K562 (cell line): ENCODE results near the gene FADS1. TPM values are rescaled to one million over a fixed set of nuclear protein-coding genes. Genes with fewer than 3 reads are reported as not detected.

ENCODE experiments used
- BRF1 ChIP-seq: IDR thresholded peaks from 3 replicates; pipeline ENCODE4 v1.6.1; 2011; ENCODE audit warnings: borderline replicate concordance, mild to moderate bottlenecking; ENCODE audit not compliant: insufficient read length; ENCODE audit errors: extremely low read depth
- CEBPB ChIP-seq: fragments of 450-650 bp; IDR thresholded peaks from 2 replicates; pipeline ENCODE4 v1.6.1; 2016; ENCODE audit warnings: missing genetic modification characterization, missing compliant biosample characterization
- DMBX1 ChIP-seq: fragments of 250-450 bp; sonication (Bioruptor Pico); IDR thresholded peaks from 2 replicates; pipeline ENCODE4 v1.8.0; 2022; ENCODE audit warnings: inconsistent platforms, mild to moderate bottlenecking, moderate library complexity, borderline replicate concordance
- FOXJ3 ChIP-seq: sonication (generic); formaldehyde crosslinking; IDR thresholded peaks from 2 replicates; pipeline ENCODE4 v1.4.0; 2020; ENCODE audit warnings: mild to moderate bottlenecking, missing genetic modification reagents
- GABPB1 ChIP-seq: sonication (generic); formaldehyde crosslinking; IDR thresholded peaks from 2 replicates; pipeline ENCODE4 v1.8.0; 2022; ENCODE audit warnings: mild to moderate bottlenecking, missing genetic modification reagents
- HMGN3 ChIP-seq: IDR thresholded peaks from 2 replicates; pipeline ENCODE4 v1.6.1; 2011; ENCODE audit warnings: borderline replicate concordance, low read depth, mild to moderate bottlenecking, mixed read lengths, low read length; ENCODE audit not compliant: insufficient read length; ENCODE audit errors: extremely low read depth
- KLF16 ChIP-seq: IDR thresholded peaks from 2 replicates; pipeline ENCODE4 v1.6.1; 2016; ENCODE audit warnings: antibody characterized with exemption
- NFE2L1 ChIP-seq: fragments of 450-650 bp; IDR thresholded peaks from 2 replicates; pipeline ENCODE4 v1.6.1; 2016; ENCODE audit warnings: missing genetic modification characterization, low read depth, mild to moderate bottlenecking, missing compliant biosample characterization, moderate library complexity, borderline replicate concordance
- NR2C2 ChIP-seq, 2 experiments: fragments of 200-800 bp in 1 of 2; sonication (Bioruptor generic) in 1 of 2; sonication (generic) in 1 of 2; formaldehyde crosslinking in 1 of 2; IDR thresholded peaks; 2 replicates each; pipeline versions ENCODE4 v1.6.1 to v1.8.0; 2016 to 2022; ENCODE audit warnings: mild to moderate bottlenecking in 1 of 2, missing compliant biosample characterization in 1 of 2, missing genetic modification characterization in 1 of 2, missing genetic modification reagents in 1 of 2
- PHTF2 ChIP-seq: fragments of 250-450 bp; sonication (Bioruptor Pico); IDR thresholded peaks from 2 replicates; pipeline ENCODE4 v1.5.0; 2021; ENCODE audit warnings: mild to moderate bottlenecking
- PURB ChIP-seq: sonication (generic); formaldehyde crosslinking; IDR thresholded peaks from 2 replicates; pipeline ENCODE4 v1.9.0; 2021; ENCODE audit warnings: low read depth, mild to moderate bottlenecking, missing genetic modification reagents
- RNF219 ChIP-seq: fragments of 250-450 bp; sonication (Bioruptor Pico); IDR thresholded peaks from 2 replicates; pipeline ENCODE4 v1.5.0; 2022; ENCODE audit warnings: mild to moderate bottlenecking
- SMAD1 ChIP-seq: fragments of 150-350 bp; IDR thresholded peaks from 2 replicates; pipeline ENCODE4 v1.6.1; 2014; ENCODE audit warnings: low read length, low read depth; ENCODE audit not compliant: partially characterized antibody
- SNIP1 ChIP-seq: fragments of 450-650 bp; IDR thresholded peaks from 2 replicates; pipeline ENCODE4 v1.7.1; 2017; ENCODE audit warnings: low read depth, mild to moderate bottlenecking
- SRF ChIP-seq, 2 experiments: fragments of 250-450, 450-650 bp in 1 of 2; sonication (Bioruptor Pico) in 1 of 2; sonication (generic) in 1 of 2; formaldehyde crosslinking; IDR thresholded peaks; 2 replicates each; pipeline versions ENCODE4 v1.5.0 to v1.5.1; 2020 to 2022; ENCODE audit warnings: mild to moderate bottlenecking in 1 of 2, missing genetic modification reagents in 1 of 2
- SUPT5H ChIP-seq: fragments of 450-650 bp; IDR thresholded peaks from 2 replicates; pipeline ENCODE4 v1.6.1; 2016
- ZC3H4 ChIP-seq: sonication (generic); formaldehyde crosslinking; IDR thresholded peaks from 2 replicates; pipeline ENCODE4 v1.9.0; 2021; ENCODE audit warnings: missing genetic modification reagents, borderline replicate concordance
- ZMIZ1 ChIP-seq, 2 experiments: fragments of 150-350 bp in 1 of 2; IDR thresholded peaks; 2 replicates each; pipeline ENCODE4 v1.6.1; 2012 to 2016; ENCODE audit warnings: low read depth in 2 of 2, low read length in 2 of 2, mild to moderate bottlenecking in 1 of 2, moderate library complexity in 1 of 2
- ZNF184 ChIP-seq: sonication (generic); formaldehyde crosslinking; IDR thresholded peaks from 2 replicates; pipeline ENCODE4 v1.5.0; 2020; ENCODE audit warnings: missing genetic modification reagents
- ZNF24 ChIP-seq: fragments of 450-650 bp; IDR thresholded peaks from 2 replicates; pipeline ENCODE4 v1.6.1; 2016
- ZNF668 ChIP-seq: fragments of 250-450 bp; sonication (Bioruptor Pico); IDR thresholded peaks from 2 replicates; pipeline ENCODE4 v1.8.0; 2022; ENCODE audit warnings: mild to moderate bottlenecking, inconsistent platforms
- ZNF79 ChIP-seq: fragments of 250-450 bp; sonication (Bioruptor Pico); IDR thresholded peaks from 2 replicates; pipeline ENCODE4 v1.4.0; 2020; ENCODE audit warnings: low read depth, mild to moderate bottlenecking, moderate library complexity
- polyA plus RNA-seq, 8 experiments: library from polyadenylated mRNA; depleted of rRNA in 4 of 8; stranded (reverse) in 5 of 8; unstranded in 3 of 8; fragments of >200 nt; fragmentation: Nextera tagmentation in 2 of 8; fragmentation: Illumina TruSeq in 1 of 8; extraction: Ambion mirVana in 2 of 8; extraction: Trizol in 1 of 8; gene quantifications; 2 replicates each; pipeline versions ENCODE4 v1.2.1 to v1.2.3, GENCODE V29; 2011 to 2014; ENCODE audit warnings: inconsistent platforms in 1 of 8, missing spikeins in 1 of 8
- total RNA-seq, 7 experiments: library from RNA; depleted of rRNA in 6 of 7; stranded (reverse); fragments of >200 nt in 6 of 7; fragmentation: Illumina TruSeq in 2 of 7; extraction: Trizol in 2 of 7; gene quantifications; 2 replicates each; pipeline versions ENCODE4 v1.2.1 to v1.2.3, GENCODE V29; 2011 to 2021; ENCODE audit warnings: low replicate concordance in 1 of 7

FADS1 gene
- total and polyA plus RNA-seq, 9 of the 15 experiments (the other 6 are each of a cell fraction or from before 2014, with no cell fraction given) = 110 to 864 (median 364) TPM

GRCh38 chr11:61814958-61815789 lies 1.6 kb downstream of the FADS1 start (continued):
- TF ChIP-seq NFE2L1 (tag) (no peak), ZNF24 (0 out of 2 replicates have a peak, but pooled peaks have one; percentile 32), SRF (CRISPR knock-in tag; IDR thresholded peaks at IDR 0.05) (peak in 1 of 2 experiments; percentile 57; a peak in 1 of 4 replicates), ZMIZ1 (IDR thresholded peaks at IDR 0.05; ENCODE audit: low read depth in 2 of 2, low read length in 2 of 2) (peak in 1 of 2 experiments; percentile 29; a peak in 1 of 4 replicates), PURB (CRISPR knock-in tag) (no peak), CEBPB (peak; percentile 92), FOXJ3 (no peak), DMBX1 (CRISPR knock-in tag) (peak; percentile 76; the same call in 1 of the 2 replicates), KLF16 (no peak), RNF219 (CRISPR knock-in tag) (0 out of 2 replicates have a peak, but pooled peaks have one; percentile 61), GABPB1 (CRISPR knock-in tag) (peak; percentile 73), ZNF668 (CRISPR knock-in tag) (no peak), ZC3H4 (no peak), SUPT5H (peak; percentile 97), NR2C2 (CRISPR knock-in tag; IDR thresholded peaks at IDR 0.05) (no peak; the same call in 1 of the 2 replicates), NR2C2 (tag; IDR thresholded peaks at IDR 0.05) (peak; percentile 80), PHTF2 (no peak), BRF1 (no peak), HMGN3 (peak; percentile 83), ZNF79 (CRISPR knock-in tag) (no peak), SNIP1 (no peak), SMAD1 (peak; percentile 50), ZNF184 (CRISPR knock-in tag) (no peak)
